Heart left ventricle (tissue), 13 donors: Measurements from ENCODE around the gene SORT1.

Source experiments
- POLR2A ChIP-seq, 2 donors: fragments of 450-650 bp; IDR thresholded peaks; one replicate each; pipeline ENCODE4 v1.6.1; 2017; ENCODE audit warnings: antibody characterized with exemption in 2 of 2, mild to moderate bottlenecking in 2 of 2, moderate library complexity in 2 of 2
- TF ChIP-seq, protein P1 (sequence below), 12 donors: fragments of 200-600 bp; sonication (generic) in 4 of 12; IDR thresholded peaks; one replicate each; pipeline versions ENCODE4 v1.5.0 to v1.8.0; 2018 to 2022; ENCODE audit warnings: antibody characterized with exemption in 12 of 12, mild to moderate bottlenecking in 5 of 12
- donor health status: ischemic (EF 13 %, LVEDD 7.1; RV severe dilation, severe dysfunction).
- donor health status: DM: no; HTN: yes; CAD: no.
- donor health status: DM: no; HTN: no; CAD: no.
- donor health status: ischemic (EF 25% LVEDD 6.9; RV normal size, moderate dysfunction).
- donor health status: ischemic (EF 25% LVEDD 5.7; RV mildly dilated, moderate dysfunction).
- donor health status: ischemic (EF 35%, LVEDD 5.7; RV mildly dilated, moderate dysfunction).
- donor health status: nonischemic (EF 11% LVEDD 7.7; RV severe dilation, severe dysfunction).
- donor health status: DM: yes; HTN: yes; CAD: no.
- donor health status: PGD.
- donor health status: ischemic (EF 29% LVEDD 5.4; RV normal size, mild dysfunction).
- donor health status: nonischemic (EF 23%, LVEDD 6.1; RV moderate dilation, normal function).

GRCh38 chr1:109371341-109371739 is 26.4 kb downstream of the SORT1 start:
- TF ChIP-seq, protein P1, sequence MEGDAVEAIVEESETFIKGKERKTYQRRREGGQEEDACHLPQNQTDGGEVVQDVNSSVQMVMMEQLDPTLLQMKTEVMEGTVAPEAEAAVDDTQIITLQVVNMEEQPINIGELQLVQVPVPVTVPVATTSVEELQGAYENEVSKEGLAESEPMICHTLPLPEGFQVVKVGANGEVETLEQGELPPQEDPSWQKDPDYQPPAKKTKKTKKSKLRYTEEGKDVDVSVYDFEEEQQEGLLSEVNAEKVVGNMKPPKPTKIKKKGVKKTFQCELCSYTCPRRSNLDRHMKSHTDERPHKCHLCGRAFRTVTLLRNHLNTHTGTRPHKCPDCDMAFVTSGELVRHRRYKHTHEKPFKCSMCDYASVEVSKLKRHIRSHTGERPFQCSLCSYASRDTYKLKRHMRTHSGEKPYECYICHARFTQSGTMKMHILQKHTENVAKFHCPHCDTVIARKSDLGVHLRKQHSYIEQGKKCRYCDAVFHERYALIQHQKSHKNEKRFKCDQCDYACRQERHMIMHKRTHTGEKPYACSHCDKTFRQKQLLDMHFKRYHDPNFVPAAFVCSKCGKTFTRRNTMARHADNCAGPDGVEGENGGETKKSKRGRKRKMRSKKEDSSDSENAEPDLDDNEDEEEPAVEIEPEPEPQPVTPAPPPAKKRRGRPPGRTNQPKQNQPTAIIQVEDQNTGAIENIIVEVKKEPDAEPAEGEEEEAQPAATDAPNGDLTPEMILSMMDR (IDR thresholded peaks at IDR 0.05): no peak
- no peak for TF ChIP-seq POLR2A (IDR thresholded peaks at IDR 0.05)
